HCT116 (cell line): Measurements from ENCODE around the gene GYS2. TPM values are rescaled to one million over a fixed set of nuclear protein-coding genes. Genes with fewer than 3 reads are reported as not detected.

Experiments used
- ATAC-seq: fragments of 200-7000 bp; cut with Tn5 transposase; 2 replicates; pipeline ENCODE4 v1.9.1; 2020; ENCODE audit warnings: mild to moderate bottlenecking, moderate library complexity
- BruUV-seq: library from RNA; stranded (reverse); fragments of 400-500 nt; replicated peaks from 2 replicates; lab custom pipeline; 2021; lab: Mats Ljungman, UMichigan
- CTCF ChIA-PET: fragments of 300-600 bp; sonication (Branson Sonifier 250); formaldehyde crosslinking; loops from one replicate; lab custom pipeline; 2021; ENCODE audit warnings: antibody characterized with exemption; lab: Charles Lee
- POLR2A ChIA-PET: fragments of 300-600, 350-600 bp; sonication (Branson Sonifier 250); formaldehyde crosslinking; loops from one replicate; lab custom pipeline; 2021; ENCODE audit warnings: antibody characterized with exemption; lab: Charles Lee
- RAD21 ChIA-PET, 2 experiments: fragments of 300-600 bp; sonication (Branson Sonifier 250); formaldehyde crosslinking; loops; one replicate each; lab custom pipeline; 2023; ENCODE audit warnings: low total read pairs in 2 of 2; ENCODE audit not compliant: uncharacterized antibody in 2 of 2, unreplicated experiment in 2 of 2, low non-redundant PET in 1 of 2; lab: Charles Lee
- DNase-seq: peaks from one replicate; pipeline ENCODE4 v3.0.0-alpha.2; 2010; ENCODE audit warnings: low read depth, low spot score
- H2AFZ ChIP-seq: fragments of 200-600 bp; shearing (Covaris generic), sonication (generic); 2 replicates; pipeline ENCODE4 v1.6.1; 2017; ENCODE audit warnings: low read depth, mixed run types, mixed read lengths, antibody characterized with exemption, low read length; ENCODE audit not compliant: poor library complexity, severe bottlenecking
- H3K27ac ChIP-seq: 2 replicates; pipeline ENCODE4 v1.5.1; 2012; ENCODE audit warnings: low read depth, low read length
- H3K27me3 ChIP-seq: fragments of 200-600 bp; sonication (generic); 2 replicates; pipeline ENCODE4 v1.6.1; 2016; ENCODE audit warnings: mixed run types, low read length, mixed read lengths; ENCODE audit not compliant: insufficient read depth
- H3K36me3 ChIP-seq, 2 experiments: fragments of 200-500 bp in 1 of 2; fragments of 200-600 bp in 1 of 2; sonication (Bioruptor generic) in 1 of 2; sonication (generic) in 1 of 2; 2 replicates each; pipeline versions ENCODE4 v1.5.1 to v1.6.1; 2014 to 2016; ENCODE audit warnings: low read length in 2 of 2, inconsistent platforms in 1 of 2, mixed read lengths in 1 of 2, mixed run types in 1 of 2; ENCODE audit not compliant: insufficient read depth in 2 of 2, control insufficient read depth in 1 of 2
- H3K4me1 ChIP-seq, 2 experiments: fragments of 200-600 bp in 1 of 2; sonication (generic) in 1 of 2; 2 replicates each; pipeline versions ENCODE4 v1.5.1 to v1.6.1; 2012 to 2017; ENCODE audit warnings: low read length in 2 of 2, inconsistent platforms in 1 of 2, mild to moderate bottlenecking in 1 of 2, mixed read lengths in 1 of 2, mixed run types in 1 of 2, moderate library complexity in 1 of 2; ENCODE audit not compliant: insufficient read depth in 2 of 2, control insufficient read depth in 1 of 2
- H3K4me2 ChIP-seq: fragments of 200-600 bp; sonication (generic); 2 replicates; pipeline ENCODE4 v1.6.1; 2017; ENCODE audit warnings: mixed run types, low read length, mixed read lengths
- H3K4me3 ChIP-seq, 2 experiments: fragments of 200-600 bp in 1 of 2; sonication (generic) in 1 of 2; replicated peaks in 1 of 2; 2 replicates each; pipeline ENCODE4 v1.5.1; 2011 to 2016; ENCODE audit warnings: low read length in 2 of 2, control low read depth in 1 of 2, low read depth in 1 of 2, mild to moderate bottlenecking in 1 of 2, mixed read lengths in 1 of 2, mixed run types in 1 of 2
- H3K79me2 ChIP-seq: fragments of 200-600 bp; sonication (generic); 2 replicates; pipeline ENCODE4 v1.6.1; 2017; ENCODE audit warnings: mild to moderate bottlenecking, mixed run types, low read length, moderate library complexity, mixed read lengths; ENCODE audit not compliant: insufficient read depth
- H3K9ac ChIP-seq: fragments of 200-600 bp; sonication (generic); 2 replicates; pipeline ENCODE4 v1.6.1; 2016; ENCODE audit warnings: low read length, mixed read lengths
- H3K9me2 ChIP-seq: fragments of 200-600 bp; sonication (generic), shearing (Covaris generic); 2 replicates; pipeline ENCODE4 v1.6.1; 2017; ENCODE audit warnings: mixed run types, mild to moderate bottlenecking, moderate library complexity; ENCODE audit not compliant: insufficient read depth
- H3K9me3 ChIP-seq, 2 experiments: fragments of 200-500 bp in 1 of 2; fragments of 200-600 bp in 1 of 2; sonication (Bioruptor generic) in 1 of 2; sonication (generic) in 1 of 2; 2 replicates each; pipeline ENCODE4 v1.6.1; 2014 to 2017; ENCODE audit warnings: low read length in 2 of 2, mixed read lengths in 2 of 2, inconsistent platforms in 1 of 2, low read depth in 1 of 2, mild to moderate bottlenecking in 1 of 2, mixed run types in 1 of 2, moderate library complexity in 1 of 2; ENCODE audit not compliant: control insufficient read depth in 1 of 2, insufficient read depth in 1 of 2
- H4K20me1 ChIP-seq: fragments of 200-600 bp; sonication (generic), shearing (Covaris generic); 2 replicates; pipeline ENCODE4 v1.6.1; 2017; ENCODE audit warnings: mixed run types, mild to moderate bottlenecking, moderate library complexity; ENCODE audit not compliant: insufficient read depth
- EGR1 ChIP-seq: IDR thresholded peaks from 2 replicates; pipeline ENCODE4 v1.6.1; 2012; ENCODE audit warnings: low read depth
- ELF1 ChIP-seq: IDR thresholded peaks from 2 replicates; pipeline ENCODE4 v1.6.1; 2012; ENCODE audit warnings: low read depth, borderline replicate concordance
- EZH2 ChIP-seq: fragments of 200-600 bp; sonication (generic); IDR thresholded peaks from 2 replicates; pipeline ENCODE4 v1.6.1; 2017; ENCODE audit warnings: antibody characterized with exemption, mixed run types
- FOSL1 ChIP-seq: IDR thresholded peaks from 2 replicates; pipeline ENCODE4 v1.6.1; 2012; ENCODE audit warnings: low read depth
- POLR2AphosphoS5 ChIP-seq: IDR thresholded peaks from 2 replicates; pipeline ENCODE4 v1.6.1; 2011; ENCODE audit warnings: mild to moderate bottlenecking, low read depth, low read length, moderate library complexity
- RAD21 ChIP-seq: IDR thresholded peaks from 2 replicates; pipeline ENCODE4 v1.6.1; 2012; ENCODE audit warnings: low read depth, mild to moderate bottlenecking
- SRF ChIP-seq: IDR thresholded peaks from 2 replicates; pipeline ENCODE4 v1.6.1; 2012; ENCODE audit warnings: low read depth
- ZFX ChIP-seq: fragments of 450-650 bp; IDR thresholded peaks from 2 replicates; pipeline ENCODE4 v1.6.1; 2017
- intact Hi-C: fragments of 100-400 bp; cut with micrococcal nuclease; formaldehyde crosslinking; loops from 2 replicates; pipeline ENCODE4 v1.10.0; 2022
- total RNA-seq: library from RNA; stranded (reverse); gene quantifications from one replicate; pipeline ENCODE4 v1.2.1, GENCODE V29; 2021; ENCODE audit not compliant: unreplicated experiment
- TF ChIP-seq, protein P1 (sequence below): IDR thresholded peaks from 2 replicates; pipeline ENCODE4 v1.6.1; 2012
- TF ChIP-seq, protein P2 (sequence below): IDR thresholded peaks from 2 replicates; pipeline ENCODE4 v1.6.1; 2012; ENCODE audit warnings: low read depth

GYS2 gene
- total RNA-seq, 1 experiment from 2014 or later, result not detected

DNA sequence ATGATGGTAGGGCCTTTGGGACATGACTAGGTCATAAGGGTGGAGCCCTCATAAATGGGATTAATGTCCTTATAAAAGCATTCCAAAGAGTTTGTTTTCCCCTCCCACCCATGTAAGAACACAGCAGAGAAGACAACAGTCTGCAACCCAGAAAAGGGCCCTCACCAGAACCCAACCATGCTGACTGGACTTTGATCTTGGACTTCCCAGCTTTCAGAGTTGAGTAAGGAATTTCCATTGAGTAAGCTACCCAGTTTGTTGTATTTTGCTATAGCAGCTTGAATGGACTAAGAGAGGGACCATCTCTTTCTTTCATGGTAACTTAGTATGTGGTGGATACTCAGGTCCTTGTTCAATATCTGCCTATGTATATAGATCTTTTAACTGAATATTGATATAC lies 81.5 kb downstream of the GYS2 start:
- no peaks in the 10 kb centered on the region for H3K79me2 ChIP-seq
- no peak overlapping the region for H3K9ac ChIP-seq
- RAD21 ChIA-PET, result no interaction called here
- no peak overlapping the region for H3K4me2 ChIP-seq
- H4K20me1 ChIP-seq, result no peaks in the 10 kb centered on the region
- no peak overlapping the region for H3K27ac ChIP-seq
- ATAC-seq, result no peak
- TF ChIP-seq FOSL1, result no peak
- TF ChIP-seq, protein P1, sequence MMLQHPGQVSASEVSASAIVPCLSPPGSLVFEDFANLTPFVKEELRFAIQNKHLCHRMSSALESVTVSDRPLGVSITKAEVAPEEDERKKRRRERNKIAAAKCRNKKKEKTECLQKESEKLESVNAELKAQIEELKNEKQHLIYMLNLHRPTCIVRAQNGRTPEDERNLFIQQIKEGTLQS, result no peak
- no peak for TF ChIP-seq RAD21
- H3K4me1 ChIP-seq, result no peaks in the 10 kb centered on the region
- BruUV-seq, result no TSS peak
- H3K9me2 ChIP-seq, result no peaks in the 10 kb centered on the region
- no peak overlapping the region for H2AFZ ChIP-seq
- no peak for DNase-seq
- CTCF ChIA-PET, result no interaction called here
- no peaks in the 10 kb centered on the region for H3K9me3 ChIP-seq
- no peaks in the 10 kb centered on the region for H3K27me3 ChIP-seq
- H3K4me3 ChIP-seq, result no peak overlapping the region
- POLR2A ChIA-PET, result no interaction called here
- intact Hi-C loops, result no loop called here
- H3K36me3 ChIP-seq, result no peaks in the 10 kb centered on the region

DNA sequence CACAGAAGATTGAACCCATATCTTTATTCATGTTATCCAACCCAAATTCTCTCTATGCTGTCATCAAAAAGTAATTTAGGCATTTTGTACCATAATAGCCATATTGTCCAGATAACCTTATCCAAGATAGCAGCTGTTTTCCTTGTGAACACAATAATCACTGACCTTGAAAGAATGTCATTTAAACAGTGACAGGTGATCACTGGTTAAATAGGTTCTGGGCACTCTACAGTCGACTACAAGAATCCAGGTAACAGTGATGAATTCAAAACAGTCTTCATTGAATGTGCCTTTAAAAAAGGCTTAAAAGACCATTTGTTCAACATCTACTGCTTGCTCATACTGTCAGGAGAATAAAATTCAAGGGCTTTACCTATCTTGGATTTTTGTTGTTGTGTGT lies 83.1 kb downstream of the GYS2 start:
- Histone ChIP-seq H3K9ac (no peak overlapping the region), H2AFZ (no peak overlapping the region), H3K27ac (no peak overlapping the region), H3K9me3 (no peaks in the 10 kb centered on the region), H3K4me3 (no peak overlapping the region), H3K36me3 (no peaks in the 10 kb centered on the region), H3K79me2 (no peaks in the 10 kb centered on the region), H3K4me1 (no peaks in the 10 kb centered on the region), H3K27me3 (no peaks in the 10 kb centered on the region), H3K9me2 (no peaks in the 10 kb centered on the region), H3K4me2 (no peak overlapping the region), H4K20me1 (no peaks in the 10 kb centered on the region)
- BruUV-seq, result no TSS peak
- intact Hi-C loops, result no loop called here
- ChIA-PET RAD21 (no interaction called here), CTCF (no interaction called here), POLR2A (no interaction called here)
- ATAC-seq (no peak), DNase-seq (no peak)
- TF ChIP-seq EGR1 (no peak), ELF1 (no peak), SRF (no peak), ZFX (no peak), EZH2 (no peak), POLR2AphosphoS5 (no peak)
- TF ChIP-seq, protein P1, result no peak
- TF ChIP-seq, protein P2, sequence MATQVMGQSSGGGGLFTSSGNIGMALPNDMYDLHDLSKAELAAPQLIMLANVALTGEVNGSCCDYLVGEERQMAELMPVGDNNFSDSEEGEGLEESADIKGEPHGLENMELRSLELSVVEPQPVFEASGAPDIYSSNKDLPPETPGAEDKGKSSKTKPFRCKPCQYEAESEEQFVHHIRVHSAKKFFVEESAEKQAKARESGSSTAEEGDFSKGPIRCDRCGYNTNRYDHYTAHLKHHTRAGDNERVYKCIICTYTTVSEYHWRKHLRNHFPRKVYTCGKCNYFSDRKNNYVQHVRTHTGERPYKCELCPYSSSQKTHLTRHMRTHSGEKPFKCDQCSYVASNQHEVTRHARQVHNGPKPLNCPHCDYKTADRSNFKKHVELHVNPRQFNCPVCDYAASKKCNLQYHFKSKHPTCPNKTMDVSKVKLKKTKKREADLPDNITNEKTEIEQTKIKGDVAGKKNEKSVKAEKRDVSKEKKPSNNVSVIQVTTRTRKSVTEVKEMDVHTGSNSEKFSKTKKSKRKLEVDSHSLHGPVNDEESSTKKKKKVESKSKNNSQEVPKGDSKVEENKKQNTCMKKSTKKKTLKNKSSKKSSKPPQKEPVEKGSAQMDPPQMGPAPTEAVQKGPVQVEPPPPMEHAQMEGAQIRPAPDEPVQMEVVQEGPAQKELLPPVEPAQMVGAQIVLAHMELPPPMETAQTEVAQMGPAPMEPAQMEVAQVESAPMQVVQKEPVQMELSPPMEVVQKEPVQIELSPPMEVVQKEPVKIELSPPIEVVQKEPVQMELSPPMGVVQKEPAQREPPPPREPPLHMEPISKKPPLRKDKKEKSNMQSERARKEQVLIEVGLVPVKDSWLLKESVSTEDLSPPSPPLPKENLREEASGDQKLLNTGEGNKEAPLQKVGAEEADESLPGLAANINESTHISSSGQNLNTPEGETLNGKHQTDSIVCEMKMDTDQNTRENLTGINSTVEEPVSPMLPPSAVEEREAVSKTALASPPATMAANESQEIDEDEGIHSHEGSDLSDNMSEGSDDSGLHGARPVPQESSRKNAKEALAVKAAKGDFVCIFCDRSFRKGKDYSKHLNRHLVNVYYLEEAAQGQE, result no peak
